B cell (primary cell): ENCODE data around the gene SLC12A7. TPM values are rescaled to one million over a fixed set of nuclear protein-coding genes. Genes with fewer than 3 reads are reported as not detected.
A peak's percentile ranks its signal among the peaks of the same experiment; 100 is the strongest.

Experiments used
- ATAC-seq: fragments of 200-7000 bp; cut with Tn5 transposase; one replicate; pipeline ENCODE4 v1.10.0; 2021; ENCODE audit warnings: low read depth, mild to moderate bottlenecking, moderate number of reproducible peaks, moderate library complexity
- CTCF ChIA-PET: fragments of 350-600 bp; sonication (Branson Sonifier 250); formaldehyde crosslinking; loops from one replicate; lab custom pipeline; 2021; ENCODE audit warnings: antibody characterized with exemption, inconsistent platforms; lab: Charles Lee
- POLR2A ChIA-PET: fragments of 350-600 bp; sonication (Branson Sonifier 250); formaldehyde crosslinking; loops from one replicate; lab custom pipeline; 2021; ENCODE audit warnings: antibody characterized with exemption; lab: Charles Lee
- DNase-seq: peaks from one replicate; pipeline ENCODE4 v3.0.0; 2013
- H2AFZ ChIP-seq: 2 replicates; pipeline ENCODE4 v1.6.1; 2012; ENCODE audit warnings: mild to moderate bottlenecking, low read depth, low read length; ENCODE audit not compliant: insufficient read depth, poor library complexity, severe bottlenecking
- H3K27ac ChIP-seq, 2 donors: 1 replicate in 1 of 2; 2 replicates in 1 of 2; pipeline ENCODE4 v1.5.1; 2012 to 2013; ENCODE audit warnings: low read length in 2 of 2, mild to moderate bottlenecking in 2 of 2, moderate library complexity in 1 of 2
- H3K27me3 ChIP-seq, 4 experiments: fragments of 200-600 bp in 1 of 4; sonication (generic) in 1 of 4; replicated peaks in 1 of 4; 1 replicate in 2 of 4; 2 replicates in 2 of 4; pipeline versions ENCODE4 v1.6.1 to v1.7.0; 2013 to 2016; ENCODE audit warnings: low read length in 3 of 4, mild to moderate bottlenecking in 2 of 4, mixed read lengths in 1 of 4, moderate library complexity in 1 of 4; ENCODE audit not compliant: insufficient read depth in 4 of 4, control insufficient read depth in 3 of 4; ENCODE audit errors: control extremely low read depth in 1 of 4
- H3K36me3 ChIP-seq, 2 experiments: replicated peaks in 1 of 2; 1 replicate in 1 of 2; 2 replicates in 1 of 2; pipeline versions ENCODE4 v1.6.1 to v1.7.1; 2013; ENCODE audit warnings: low read length in 1 of 2; ENCODE audit not compliant: insufficient read depth in 2 of 2, control insufficient read depth in 1 of 2; ENCODE audit errors: control extremely low read depth in 1 of 2, extremely low read depth in 1 of 2
- H3K4me1 ChIP-seq, 2 donors: fragments of 200-600 bp in 1 of 2; sonication (generic) in 1 of 2; 1 replicate in 1 of 2; 2 replicates in 1 of 2; pipeline versions ENCODE4 v1.5.1 to v1.6.1; 2013 to 2017; ENCODE audit warnings: low read length in 2 of 2; ENCODE audit not compliant: control insufficient read depth in 2 of 2, insufficient read depth in 2 of 2
- H3K4me2 ChIP-seq: replicated peaks from 2 replicates; pipeline ENCODE3; 2012; ENCODE audit warnings: mild to moderate bottlenecking, low read depth, low read length; ENCODE audit not compliant: poor library complexity, severe bottlenecking
- H3K4me3 ChIP-seq, 5 experiments: fragments of 200-600 bp in 1 of 5; sonication (generic) in 1 of 5; 1 replicate in 3 of 5; 2 replicates in 2 of 5; pipeline versions ENCODE4 v1.5.1 to v1.7.0; 2011 to 2016; ENCODE audit warnings: low read length in 4 of 5, mild to moderate bottlenecking in 4 of 5, low read depth in 2 of 5, control low read depth in 1 of 5, moderate library complexity in 1 of 5; ENCODE audit not compliant: insufficient read depth in 1 of 5; ENCODE audit errors: control extremely low read depth in 1 of 5, extremely low read depth in 1 of 5
- H3K79me2 ChIP-seq: fragments of 200-600 bp; sonication (generic); one replicate; pipeline ENCODE4 v1.6.0; 2016; ENCODE audit warnings: low read length; ENCODE audit not compliant: control insufficient read depth, insufficient read depth
- H3K9ac ChIP-seq: fragments of 200-600 bp; sonication (generic); 2 replicates; pipeline ENCODE4 v1.6.1; 2017; ENCODE audit warnings: mild to moderate bottlenecking, low read length, moderate library complexity
- H3K9me3 ChIP-seq, 3 donors: one replicate each; pipeline versions ENCODE4 v1.6.1 to v1.7.1; 2013; ENCODE audit warnings: low read length in 2 of 3; ENCODE audit not compliant: control insufficient read depth in 2 of 3, insufficient read depth in 1 of 3; ENCODE audit errors: control extremely low read depth in 1 of 3
- H4K20me1 ChIP-seq: 2 replicates; pipeline ENCODE4 v1.6.0; 2012; ENCODE audit warnings: mild to moderate bottlenecking, low read length; ENCODE audit not compliant: insufficient read depth, control insufficient read depth, poor library complexity, severe bottlenecking
- H3K27ac Mint-ChIP-seq: one replicate; pipeline ENCODE4 v1.8.0; 2021; ENCODE audit warnings: mixed read lengths
- H3K27me3 Mint-ChIP-seq: one replicate; pipeline ENCODE4 v1.8.0; 2021; ENCODE audit warnings: mixed read lengths
- H3K4me1 Mint-ChIP-seq: one replicate; pipeline ENCODE4 v1.8.0; 2021; ENCODE audit warnings: mixed read lengths
- H3K4me3 Mint-ChIP-seq: one replicate; pipeline ENCODE4 v1.8.0; 2021; ENCODE audit warnings: mixed read lengths
- H3K9me3 Mint-ChIP-seq: one replicate; pipeline ENCODE4 v1.8.0; 2022; ENCODE audit warnings: mixed read lengths; ENCODE audit not compliant: insufficient read depth
- EZH2 ChIP-seq: IDR thresholded peaks from 2 replicates; pipeline ENCODE4 v1.6.1; 2012; ENCODE audit warnings: borderline replicate concordance, low read depth, mild to moderate bottlenecking, moderate library complexity, low read length; ENCODE audit not compliant: insufficient read depth, poor library complexity, severe bottlenecking
- WGBS: methylation state at CpG from one replicate; pipeline ENCODE4 v1.1.5; 2013; ENCODE audit warnings: missing lambda C conversion rate; ENCODE audit not compliant: insufficient coverage; 5-methylcytosine and 5-hydroxymethylcytosine counted together
- intact Hi-C: fragments of 100-400 bp; cut with micrococcal nuclease; formaldehyde crosslinking; loops from one replicate; pipeline ENCODE4 v1.10.0; 2022
- polyA plus RNA-seq: library from polyadenylated mRNA; depleted of rRNA; stranded (reverse); fragments of >200 nt; gene quantifications from 2 replicates; pipeline ENCODE4 v1.2.3, GENCODE V29; 2012
- total RNA-seq, 2 donors: library from RNA; stranded (reverse); fragments of 120-200 nt in 1 of 2; gene quantifications; 1 replicate in 1 of 2; 2 replicates in 1 of 2; pipeline versions ENCODE4 v1.2.3 to v1.2.4, GENCODE V29; 2013 to 2022
- TF ChIP-seq, protein P1 (sequence below): fragments of 200-600 bp; IDR thresholded peaks from one replicate; pipeline ENCODE4 v1.8.0; 2022; ENCODE audit warnings: antibody characterized with exemption, mild to moderate bottlenecking

SLC12A7 gene
- total and polyA plus RNA-seq, 2 donors (not counting 1 experiment from before 2014, with no cell fraction given), result 25.5 to 34.4 TPM

DNA sequence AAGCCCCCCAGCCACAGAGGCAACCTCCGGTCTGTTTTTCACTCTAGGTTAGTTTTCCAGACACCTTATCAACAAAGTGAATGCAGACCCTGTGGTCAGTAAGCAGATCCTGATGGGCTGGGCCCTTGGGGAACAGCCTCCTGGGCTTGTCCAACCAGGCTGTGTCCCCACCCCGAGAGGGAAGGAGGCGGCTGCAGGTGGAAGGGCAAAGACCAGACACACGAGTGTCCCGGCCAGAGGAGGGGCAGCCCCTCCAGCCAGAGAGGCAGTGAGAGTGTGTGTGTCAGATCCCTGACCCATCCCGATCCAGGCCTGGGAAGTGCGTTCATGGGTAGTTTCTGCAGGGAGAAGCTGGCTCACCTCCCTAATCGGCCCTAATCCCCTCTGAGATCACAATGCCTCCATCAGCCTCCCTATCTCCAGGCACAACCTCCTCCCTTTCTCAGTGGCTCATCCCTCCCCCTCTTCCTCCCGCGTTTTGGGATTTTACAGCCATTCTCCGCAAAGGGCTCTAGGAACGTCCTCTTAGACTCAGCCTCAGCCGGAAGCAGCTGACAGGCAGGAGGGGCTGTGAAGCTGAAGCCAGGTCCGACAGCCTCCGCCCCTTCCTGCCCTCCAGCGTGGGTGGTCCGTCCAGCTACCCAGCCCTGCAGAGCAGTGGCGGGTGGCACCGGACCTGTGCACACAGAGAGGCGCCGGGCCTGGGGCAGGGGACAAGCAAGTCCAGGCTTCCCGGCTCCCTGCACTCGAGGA, 9.7 kb downstream of the SLC12A7 start:
- 39% methylated on average over 22 of the region's 23 CpGs for WGBS
- H3K9me3 Mint-ChIP-seq, result no peaks in the 10 kb centered on the region
- peaks cover 39% of the 10 kb centered on the region for H3K4me1 Mint-ChIP-seq
- Histone ChIP-seq H3K27ac (no peak overlapping the region), H3K27me3 (peaks cover 0 to 5% (median 0%) of the 10 kb centered on the region in 4 experiments), H2AFZ (no peak overlapping the region), H3K9ac (no peak overlapping the region), H3K9me3 (no peaks in the 10 kb centered on the region), H3K4me1 (peaks cover 23 to 43% of the 10 kb centered on the region in 2 donors), H3K4me2 (peak overlapping the region; percentile 44), H3K79me2 (peaks cover 61% of the 10 kb centered on the region), H3K4me3 (no peak overlapping the region), H4K20me1 (peaks cover 47% of the 10 kb centered on the region), H3K36me3 (no peaks in the 10 kb centered on the region)
- intact Hi-C loops, result no loop called here
- no peak overlapping the region for H3K4me3 Mint-ChIP-seq
- no peak for ATAC-seq
- no peak for DNase-seq
- H3K27ac Mint-ChIP-seq, result no peak overlapping the region
- peaks cover 4% of the 10 kb centered on the region for H3K27me3 Mint-ChIP-seq
- CTCF ChIA-PET, result interaction anchor here (1.2 kb wide), 2 partner anchors 11 to 66 kb away, joined by 3 read pairs; no protein-coding TSS in a partner anchor
- TF ChIP-seq EZH2, result no peak
- TF ChIP-seq, protein P1, sequence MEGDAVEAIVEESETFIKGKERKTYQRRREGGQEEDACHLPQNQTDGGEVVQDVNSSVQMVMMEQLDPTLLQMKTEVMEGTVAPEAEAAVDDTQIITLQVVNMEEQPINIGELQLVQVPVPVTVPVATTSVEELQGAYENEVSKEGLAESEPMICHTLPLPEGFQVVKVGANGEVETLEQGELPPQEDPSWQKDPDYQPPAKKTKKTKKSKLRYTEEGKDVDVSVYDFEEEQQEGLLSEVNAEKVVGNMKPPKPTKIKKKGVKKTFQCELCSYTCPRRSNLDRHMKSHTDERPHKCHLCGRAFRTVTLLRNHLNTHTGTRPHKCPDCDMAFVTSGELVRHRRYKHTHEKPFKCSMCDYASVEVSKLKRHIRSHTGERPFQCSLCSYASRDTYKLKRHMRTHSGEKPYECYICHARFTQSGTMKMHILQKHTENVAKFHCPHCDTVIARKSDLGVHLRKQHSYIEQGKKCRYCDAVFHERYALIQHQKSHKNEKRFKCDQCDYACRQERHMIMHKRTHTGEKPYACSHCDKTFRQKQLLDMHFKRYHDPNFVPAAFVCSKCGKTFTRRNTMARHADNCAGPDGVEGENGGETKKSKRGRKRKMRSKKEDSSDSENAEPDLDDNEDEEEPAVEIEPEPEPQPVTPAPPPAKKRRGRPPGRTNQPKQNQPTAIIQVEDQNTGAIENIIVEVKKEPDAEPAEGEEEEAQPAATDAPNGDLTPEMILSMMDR, result no peak
- POLR2A ChIA-PET, result no interaction called here
